NCI-H345 treated with DMSO at 0.1 percent for 48 hours (cell line): ENCODE measurements around the gene DENND10.
"Not testable (repeated sequence)": the region's sequence is repeated elsewhere in the genome, so short reads cannot be mapped to it uniquely, and the experiment has no call there.

Source experiments
- DNase-seq: peaks from one replicate; lab custom pipeline; 2025; ENCODE audit not compliant: unreplicated experiment; lab: John Stamatoyannopoulos, UW

DENND10 gene

DNA sequence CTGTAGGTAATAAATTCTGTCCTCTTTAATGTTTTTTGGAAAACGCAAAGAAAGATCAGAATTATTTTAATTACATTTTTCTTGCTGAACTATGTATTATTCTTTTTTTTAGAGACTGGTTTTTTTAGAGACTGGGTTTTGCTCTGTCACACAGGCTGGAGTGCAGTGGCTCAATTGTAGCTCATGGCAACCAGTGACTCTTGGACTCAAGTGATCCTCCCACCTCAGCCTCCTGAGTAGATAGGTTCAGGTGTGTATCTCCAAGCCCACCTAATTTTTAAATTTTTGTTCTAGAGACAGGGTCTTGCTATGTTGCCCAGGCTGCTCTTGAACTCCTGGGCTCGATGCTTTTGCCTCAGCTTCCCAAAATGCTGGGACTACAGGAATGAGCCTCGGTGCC lies 5.3 kb upstream of the DENND10 start:
- no peak for DNase-seq

DNA sequence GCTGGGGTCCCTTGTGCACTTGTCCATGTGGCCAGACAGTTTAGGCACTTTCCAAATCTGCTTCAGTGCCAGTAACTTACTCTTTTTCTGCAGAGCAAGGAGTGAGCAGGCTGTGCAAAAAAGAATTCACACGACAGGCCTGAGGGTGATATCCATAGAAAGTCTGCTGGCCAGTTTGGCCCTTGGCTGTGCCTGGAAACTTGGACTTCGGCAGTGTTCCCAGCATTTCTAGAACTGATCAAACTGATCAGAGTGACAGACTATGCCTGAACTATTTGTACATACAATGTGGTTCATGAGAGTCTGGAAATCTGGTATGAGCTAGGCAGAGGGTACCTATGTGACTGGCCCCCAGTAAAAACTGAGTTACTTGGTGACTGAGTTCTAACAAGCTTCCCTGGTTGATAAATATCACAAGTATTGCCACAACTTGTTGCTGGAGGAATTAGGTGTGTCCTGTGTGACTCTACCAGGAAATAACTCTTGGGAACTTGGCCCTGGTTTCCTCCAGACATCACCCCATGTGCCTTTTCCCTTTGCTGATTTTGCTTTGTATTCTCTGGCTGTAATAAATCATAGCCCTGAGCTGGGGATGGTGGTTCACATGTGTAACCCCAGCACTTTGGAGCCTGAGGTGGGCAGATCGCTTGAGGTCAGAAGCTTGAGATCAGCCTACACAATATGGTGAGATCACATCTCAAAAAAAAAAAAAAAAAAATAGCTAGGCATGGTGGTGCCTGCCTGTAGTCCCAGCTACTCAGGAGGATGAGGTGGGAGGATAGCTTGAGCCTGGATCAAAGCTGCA lies 3.3 kb upstream of the DENND10 start:
- no peak for DNase-seq

DNA sequence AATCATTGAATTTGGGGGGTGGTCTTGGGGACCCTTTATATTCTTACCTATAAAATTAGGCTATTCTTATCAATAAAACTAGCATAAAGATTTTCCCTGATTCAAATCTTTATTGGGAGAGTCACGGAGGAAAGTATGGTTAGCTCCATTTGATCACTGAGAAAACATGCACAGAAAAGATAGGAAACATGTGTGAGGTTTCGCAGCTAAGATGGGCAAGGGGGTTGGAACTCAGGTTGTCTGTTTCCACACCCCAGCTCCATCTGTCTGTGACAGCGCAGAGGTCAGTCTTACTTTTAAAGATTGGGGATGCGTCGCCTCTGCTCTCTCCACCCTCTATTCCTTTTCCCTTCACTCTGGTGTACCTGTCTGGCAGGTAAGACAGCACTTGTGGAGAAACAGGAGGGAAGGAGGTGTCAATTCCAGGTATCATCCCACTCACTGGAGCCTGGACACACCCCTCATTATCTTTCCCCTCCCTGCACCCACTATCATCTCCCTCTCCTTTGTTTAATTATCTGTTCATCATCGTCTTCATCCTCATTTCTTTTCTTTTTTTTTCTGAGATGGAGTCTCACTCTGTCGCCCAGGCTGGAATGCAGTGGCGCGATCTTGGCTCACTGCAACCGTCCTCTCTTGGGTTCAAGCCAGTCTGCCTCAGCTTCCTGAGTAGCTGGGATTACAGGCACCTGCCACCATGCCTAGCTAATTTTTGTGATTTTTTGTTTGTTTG lies 2.4 kb upstream of the DENND10 start:
- no peak for DNase-seq

DNA sequence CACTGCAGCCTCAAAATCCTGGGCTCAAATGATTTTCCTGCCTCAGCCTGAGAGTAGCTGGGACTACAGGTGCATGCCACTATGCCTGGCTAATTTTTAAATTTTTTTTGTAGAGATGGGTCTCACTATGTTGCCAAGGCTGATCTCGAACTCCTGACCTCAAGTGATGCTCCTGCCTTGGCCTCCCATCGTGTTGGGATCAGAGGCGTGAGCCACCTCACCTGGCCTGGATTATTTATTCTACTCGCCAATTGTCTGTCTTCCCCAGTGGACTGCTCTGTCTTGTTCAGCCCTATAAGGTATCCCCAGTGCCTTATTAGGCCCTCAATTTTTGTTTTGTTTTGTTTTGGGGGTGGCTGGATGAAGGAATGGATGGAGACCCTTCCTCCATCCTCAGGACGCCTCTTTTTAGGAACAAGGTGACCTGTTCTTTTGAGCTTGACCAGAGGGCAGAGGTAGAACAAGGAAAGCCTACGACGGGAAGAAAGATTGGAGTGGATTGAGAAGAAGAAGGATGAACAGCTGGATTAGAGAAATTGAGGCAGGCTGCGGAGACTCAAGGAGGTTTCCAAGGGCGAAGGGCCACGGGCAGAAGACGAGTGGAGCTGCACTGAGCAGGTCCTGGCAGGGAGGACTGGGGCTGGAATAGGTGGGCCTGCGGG lies 541 bp upstream of the DENND10 start:
- no peak for DNase-seq

DNA sequence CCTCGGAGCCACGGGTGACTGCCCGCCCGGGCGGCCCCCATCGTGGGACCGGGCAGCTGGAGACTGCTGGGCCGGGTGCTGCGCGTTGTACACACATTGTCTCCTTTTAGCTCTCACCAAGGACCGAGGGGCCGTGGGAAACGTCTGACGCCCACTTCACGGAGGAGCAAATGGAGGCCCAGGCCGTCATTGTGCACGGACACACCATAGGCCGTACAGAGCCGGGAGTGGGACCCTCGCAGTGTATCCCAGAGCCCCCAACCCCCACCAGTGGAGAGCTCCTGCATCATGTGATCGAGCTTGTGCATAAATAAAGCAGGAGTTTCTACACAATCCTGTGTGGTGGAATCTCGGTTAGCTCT lies 722 bp downstream of the DENND10 start:
- no peak for DNase-seq

DNA sequence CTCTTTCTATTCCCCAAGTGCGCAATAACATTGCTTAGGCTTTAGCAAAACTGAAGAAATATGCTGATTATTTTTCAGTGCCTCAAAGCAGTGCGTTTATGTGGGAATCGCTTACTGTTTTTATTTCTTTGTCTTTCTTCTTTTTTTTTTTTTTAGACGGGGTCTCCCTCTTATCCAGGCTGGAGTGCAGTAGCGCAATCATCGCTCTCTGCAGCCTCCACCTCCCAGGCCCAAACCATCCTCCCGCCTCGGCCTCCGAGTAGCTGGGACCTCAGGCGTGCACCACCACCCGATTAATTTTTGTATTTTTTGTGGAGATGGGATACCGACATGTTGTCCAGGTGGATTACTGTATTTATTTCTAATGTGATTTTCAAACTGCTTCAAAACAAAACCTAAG lies 1.2 kb downstream of the DENND10 start:
- no peak for DNase-seq

DNA sequence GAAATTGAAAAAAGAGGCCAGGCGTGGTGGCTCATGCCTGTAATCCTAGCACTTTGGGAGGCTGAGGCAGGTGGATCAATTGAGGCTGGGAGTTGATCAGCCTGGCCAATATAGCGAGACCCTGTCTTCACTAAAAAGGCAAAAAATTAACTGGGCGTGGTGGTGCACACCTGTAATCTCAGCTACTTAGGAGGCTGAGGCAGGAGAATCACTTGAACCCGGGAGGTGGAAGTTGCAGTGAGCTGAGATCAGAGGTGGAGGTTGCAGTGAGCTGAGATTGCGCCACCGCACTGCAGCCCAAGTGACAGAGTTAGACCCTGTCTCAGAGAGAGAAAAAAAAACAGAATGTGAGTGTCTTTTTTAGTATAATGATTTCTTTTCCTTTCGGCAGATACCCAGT lies 2.0 kb downstream of the DENND10 start:
- not testable (repeated sequence) for DNase-seq

DNA sequence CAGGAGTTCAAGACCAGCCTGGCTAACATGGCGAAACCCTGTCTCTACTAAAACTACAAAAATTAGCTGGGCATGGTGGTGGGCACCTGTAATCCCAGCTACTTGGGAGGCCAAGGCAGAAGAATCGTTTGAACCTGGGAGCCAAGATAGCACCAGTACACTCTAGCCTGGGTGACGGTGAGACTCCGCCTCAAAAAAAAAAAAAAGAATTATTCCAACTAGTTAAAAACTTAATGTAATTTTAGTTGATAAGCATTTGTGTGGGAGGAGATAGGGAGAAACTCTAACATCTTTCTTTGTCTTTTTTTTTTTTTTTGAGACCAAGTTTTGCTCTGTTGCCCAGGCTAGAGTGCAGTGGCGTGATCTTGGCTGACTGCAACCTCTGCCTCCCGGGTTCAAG lies 3.2 kb downstream of the DENND10 start:
- not testable (repeated sequence) for DNase-seq

DNA sequence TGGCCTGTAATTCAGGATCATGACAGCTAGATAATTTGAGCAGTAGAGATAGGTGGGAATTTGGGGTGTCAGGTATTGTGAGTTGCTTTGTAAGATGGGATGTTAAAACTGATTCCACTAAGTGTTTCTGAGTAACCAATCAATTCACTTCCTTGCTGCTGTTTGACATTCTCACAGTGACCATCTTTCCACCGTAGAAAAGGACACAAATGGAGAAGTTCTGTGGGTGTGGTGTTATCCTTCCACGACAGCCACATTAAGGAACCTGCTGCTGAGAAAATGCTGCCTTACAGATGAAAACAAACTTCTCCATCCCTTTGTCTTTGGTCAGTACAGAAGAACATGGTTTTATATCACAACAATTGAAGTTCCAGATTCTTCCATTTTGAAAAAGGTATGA lies 3.9 kb downstream of the DENND10 start:
- DNase-seq, result not testable (repeated sequence)

DNA sequence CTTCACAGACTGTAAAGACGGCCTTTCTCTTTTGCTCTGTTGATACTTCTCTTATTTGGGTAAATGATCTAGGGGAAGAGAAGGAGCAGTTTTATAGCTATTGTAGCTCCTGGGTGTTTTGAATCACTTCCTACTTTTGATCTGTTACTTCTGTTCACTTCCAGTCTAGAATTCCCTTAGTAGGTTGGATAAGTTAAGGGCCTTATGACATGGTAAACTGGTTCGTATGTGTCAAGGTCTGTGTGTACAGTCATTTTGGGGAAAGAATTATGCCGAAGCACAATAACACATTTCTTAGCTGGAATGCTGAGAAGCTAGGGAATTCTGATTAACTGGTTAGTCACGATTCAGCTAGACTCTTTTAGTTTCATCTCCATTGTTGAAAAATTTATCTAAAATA lies 8.1 kb downstream of the DENND10 start:
- no peak for DNase-seq

DNA sequence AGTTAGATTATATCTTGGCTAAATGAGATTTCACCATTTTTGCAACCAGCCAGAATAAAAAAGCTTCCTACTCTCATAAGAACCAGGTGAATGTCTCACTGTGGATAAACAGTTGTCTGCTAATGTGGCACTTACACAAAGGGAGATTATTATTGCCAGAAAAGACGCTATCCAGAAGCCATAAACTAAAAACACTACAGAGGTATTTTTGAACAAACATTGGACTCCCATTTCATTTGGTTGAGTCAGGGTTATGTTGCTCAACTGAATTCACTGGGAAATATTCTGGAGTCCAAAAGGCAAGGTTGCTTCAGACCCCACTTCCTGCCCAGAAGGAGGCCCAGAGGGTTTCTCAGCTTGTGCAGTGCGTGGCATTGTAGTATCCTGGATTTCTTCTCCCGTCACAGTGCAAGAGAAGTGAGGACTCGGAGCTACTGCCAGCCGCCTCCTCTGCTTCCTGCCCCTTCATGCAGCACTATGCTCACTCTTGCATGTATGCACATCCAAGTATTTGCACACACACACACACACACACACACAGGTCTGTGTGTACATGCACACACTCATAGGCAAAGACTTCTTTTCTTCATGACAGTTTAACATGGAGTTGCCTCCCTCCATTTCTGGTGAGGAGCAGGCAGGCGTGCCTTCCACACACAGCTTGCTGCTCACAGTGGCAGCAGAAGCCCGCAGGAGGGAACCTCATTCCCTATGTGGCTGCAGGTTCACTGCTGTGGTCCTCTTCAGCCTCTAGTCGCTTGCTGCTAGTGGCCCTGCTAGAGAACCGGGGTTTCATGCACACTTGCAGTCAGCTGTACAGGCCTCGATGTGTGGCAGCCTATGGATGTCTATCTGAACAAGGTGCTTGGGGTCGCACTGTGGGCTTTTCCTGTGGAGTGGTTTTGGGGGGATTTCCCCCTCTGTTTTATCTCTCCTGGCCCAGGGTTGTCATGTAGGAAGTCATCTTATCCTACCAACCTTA lies 10.1 kb downstream of the DENND10 start:
- no peak for DNase-seq

DNA sequence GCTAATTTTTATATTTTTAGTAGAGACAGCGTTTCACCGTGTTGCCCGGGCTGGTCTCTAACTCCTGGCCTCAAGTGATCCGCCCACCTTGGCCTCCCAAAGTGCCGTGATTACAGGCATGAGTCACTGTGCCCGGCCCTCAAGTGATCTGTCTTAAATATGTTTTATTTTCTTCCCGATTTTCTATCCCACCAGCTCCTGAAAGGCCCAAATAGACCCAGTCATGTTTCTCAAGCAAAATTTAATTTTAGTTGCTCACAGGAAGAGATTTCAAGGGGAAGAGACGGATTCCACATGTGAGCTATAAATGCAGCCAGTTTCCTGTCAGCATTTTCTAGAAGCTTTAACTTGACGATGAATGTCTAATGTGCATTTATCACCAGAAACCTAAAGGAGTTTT lies 12.0 kb downstream of the DENND10 start:
- DNase-seq, result no peak

DNA sequence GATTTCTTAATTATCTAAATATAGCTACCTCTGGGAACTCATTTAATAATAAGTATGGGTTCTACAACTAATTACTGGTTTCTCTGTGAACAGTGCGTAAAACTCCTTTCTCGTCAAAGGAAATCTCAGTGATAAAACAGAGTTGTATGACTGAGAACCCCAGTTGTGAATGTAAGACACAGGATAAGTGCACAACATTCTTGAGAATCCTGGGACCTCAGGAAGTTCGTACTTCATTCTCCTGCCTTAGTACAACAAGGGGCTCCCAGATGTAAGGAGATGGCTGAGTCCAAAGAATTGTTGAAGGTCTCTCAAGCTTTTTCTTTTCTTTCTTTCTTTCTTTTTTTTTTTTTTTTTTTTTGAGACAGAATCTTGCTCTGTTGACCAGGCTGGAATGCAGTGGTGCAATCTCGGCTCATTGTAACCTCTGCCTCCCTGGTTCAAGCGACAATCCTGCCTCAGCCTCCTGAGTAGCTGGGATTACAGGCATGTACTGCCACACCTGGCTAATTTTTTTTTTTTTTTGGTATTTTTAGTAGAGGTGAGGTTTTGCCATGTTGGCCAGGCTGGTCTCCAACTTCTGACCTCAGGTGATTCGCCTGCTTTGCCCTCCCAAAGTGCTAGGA lies 12.5 kb downstream of the DENND10 start:
- DNase-seq, result no peak

DNA sequence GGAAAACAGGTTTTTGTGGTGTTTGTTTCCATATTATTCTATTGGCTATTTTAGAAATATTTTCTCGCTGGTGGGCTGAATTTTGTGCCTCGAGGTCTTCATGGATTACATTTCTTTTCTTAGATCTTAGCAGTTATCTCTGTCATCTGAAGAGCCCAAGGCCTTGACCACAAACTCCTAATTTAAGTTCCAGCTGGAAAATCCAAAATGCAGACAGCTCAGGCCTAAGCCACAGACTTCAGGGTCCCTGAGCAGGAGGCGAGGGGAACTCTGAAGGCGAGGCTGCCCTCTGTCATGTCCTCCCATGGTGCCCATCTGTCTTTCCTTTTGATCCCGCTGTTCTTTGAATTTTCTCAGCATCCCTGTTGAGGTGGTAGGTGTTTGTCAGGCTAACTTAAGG lies 14.3 kb downstream of the DENND10 start:
- no peak for DNase-seq

DNA sequence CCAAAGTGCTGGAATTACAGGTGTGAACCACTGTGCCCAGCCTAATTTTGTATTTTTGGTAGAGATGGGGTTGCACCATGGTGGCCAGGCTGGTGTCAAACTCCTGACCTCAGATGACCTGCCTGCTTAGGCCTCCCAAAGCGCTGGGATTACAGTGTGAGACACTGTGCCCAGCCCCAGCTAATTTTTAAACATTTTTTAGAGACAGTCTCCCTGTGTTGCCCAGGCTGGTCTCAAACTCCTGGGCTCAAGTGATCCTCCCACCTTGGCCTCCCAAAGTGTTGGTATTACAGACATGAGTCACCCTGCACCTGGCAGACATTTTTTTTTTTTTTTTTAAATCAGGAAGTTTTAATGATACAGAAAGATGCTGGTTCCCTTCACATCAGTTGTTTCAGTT lies 15.5 kb downstream of the DENND10 start:
- DNase-seq, result no peak

DNA sequence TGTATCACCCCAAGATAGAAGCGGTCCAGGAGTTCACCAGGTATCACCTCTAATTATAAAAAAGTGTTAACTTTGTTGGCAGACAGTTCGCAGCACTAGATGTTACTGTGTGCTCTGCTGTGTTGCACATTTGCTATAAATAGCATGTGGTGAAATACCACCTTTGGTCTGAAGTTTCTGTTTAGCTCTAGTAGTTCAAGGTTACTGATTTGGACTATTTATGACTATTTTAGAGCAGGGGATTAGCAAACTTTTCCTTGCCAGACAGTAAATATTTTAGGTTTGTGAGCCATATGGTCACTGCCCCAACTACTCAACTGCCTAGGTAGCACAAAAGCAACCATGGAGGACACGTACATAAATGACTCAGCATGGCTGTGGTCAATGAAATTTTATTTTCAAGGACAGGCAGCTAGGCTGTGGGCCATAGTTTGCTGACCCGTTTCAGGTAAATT lies 16.5 kb downstream of the DENND10 start:
- no peak for DNase-seq

DNA sequence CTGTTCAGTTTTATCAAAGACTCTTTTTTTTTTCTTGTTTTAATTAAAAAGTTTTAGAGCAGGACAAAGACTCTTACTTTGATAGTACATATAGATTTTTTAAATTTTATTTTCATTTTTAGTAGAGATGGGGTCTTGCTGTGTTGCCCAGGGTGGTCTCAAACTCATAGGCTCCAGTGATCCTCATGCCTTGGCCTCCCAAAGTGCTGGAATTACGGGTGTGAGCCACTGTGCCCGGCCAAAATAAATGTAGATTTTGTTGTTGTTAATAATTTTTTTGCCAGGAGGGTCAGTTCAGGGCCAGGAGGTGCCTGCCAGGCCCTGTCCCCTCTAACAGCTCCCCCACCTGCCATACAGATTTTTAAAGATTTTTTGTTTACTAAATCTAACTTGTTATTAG lies 17.0 kb downstream of the DENND10 start:
- no peak for DNase-seq

DNA sequence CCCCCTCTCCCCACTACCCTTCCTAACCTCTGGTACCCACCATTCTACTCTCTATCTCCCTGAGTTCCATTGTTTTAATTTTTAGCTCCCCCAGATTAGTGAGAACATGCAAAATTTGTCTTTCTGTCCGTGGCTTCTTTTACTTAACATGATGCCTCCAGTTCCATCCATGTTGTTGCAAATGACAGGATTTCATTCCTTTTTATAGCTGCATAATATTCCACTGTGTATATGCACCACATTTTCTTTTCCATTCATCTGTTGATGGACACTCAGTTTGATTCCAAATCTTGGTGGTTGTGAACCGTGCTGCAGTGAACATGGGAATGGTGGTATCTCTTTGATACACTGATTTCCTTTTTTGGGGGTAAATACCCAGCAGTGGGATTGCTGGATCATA lies 22.0 kb downstream of the DENND10 start:
- no peak for DNase-seq

DNA sequence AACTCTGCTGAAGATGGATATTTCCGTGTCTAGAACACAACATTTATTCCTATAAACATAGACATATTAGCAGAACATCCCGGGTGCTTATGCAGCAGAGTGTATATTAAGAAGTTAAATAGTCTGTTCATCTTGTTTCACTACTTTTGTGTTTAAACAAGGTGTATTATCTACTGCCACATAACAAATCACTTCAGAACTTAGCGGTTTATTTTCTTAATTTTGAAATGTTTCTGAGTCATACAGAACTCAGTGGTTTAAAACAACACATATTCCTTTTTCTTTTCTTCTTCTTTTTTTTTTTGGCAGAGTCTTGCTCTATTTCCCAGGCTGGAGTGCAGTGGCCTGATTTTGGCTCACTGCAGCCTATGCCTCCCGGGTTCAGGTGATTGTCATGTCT lies 25.8 kb downstream of the DENND10 start:
- DNase-seq, result no peak

DNA sequence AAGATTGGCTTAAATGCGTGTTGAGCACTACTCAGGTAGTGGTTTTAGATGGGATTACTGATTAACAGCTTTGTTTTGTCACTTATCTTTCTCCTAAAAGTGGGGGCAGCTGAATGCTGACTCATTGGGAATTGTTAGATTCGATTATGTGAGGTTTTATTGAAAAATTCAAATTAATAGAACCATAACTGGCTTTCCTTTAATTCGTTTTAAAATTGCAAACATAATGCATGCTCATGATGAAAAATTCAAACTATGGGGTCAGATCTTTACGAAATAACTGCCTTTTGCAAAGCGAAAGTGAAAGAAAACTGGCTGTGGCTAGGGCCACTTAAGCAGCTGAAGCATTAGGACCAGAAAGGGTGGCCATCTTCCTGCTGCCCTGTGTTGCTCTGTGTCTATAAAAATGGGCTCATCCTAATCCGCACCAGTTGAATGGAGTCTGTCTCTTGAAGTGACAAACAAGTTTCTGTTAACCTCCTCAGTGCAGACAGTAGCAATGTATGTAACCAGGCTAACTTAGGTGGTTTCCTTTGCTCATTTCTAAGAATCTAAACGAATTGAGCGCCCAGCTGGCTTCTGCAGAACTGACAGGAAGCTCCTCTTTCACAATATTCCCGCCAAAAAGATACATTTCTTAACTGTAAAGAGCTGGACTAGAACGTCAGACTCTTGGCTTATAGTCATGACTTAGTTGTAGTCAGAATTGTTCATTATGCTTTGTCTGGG lies 27.8 kb downstream of the DENND10 start:
- DNase-seq, result no peak
